ENCODE measurements around the gene ELN.

The ELN gene

GRCh38 chr7:74061840-74062539 is 34.0 kb downstream of the ELN start:
- TF ChIP-seq POLR2A (IDR thresholded peaks at IDR 0.05; ENCODE audit: low read length) (no peak), GATA1 (IDR thresholded peaks at IDR 0.05; ENCODE audit: low read depth, low read length) (no peak)
- DNase-seq, result peak; percentile 16 to 28

GRCh38 chr7:74063223-74063641 is 35.3 kb downstream of the ELN start:
- DNase-seq, result no peak
- TF ChIP-seq GATA1 (IDR thresholded peaks at IDR 0.05; ENCODE audit: low read depth, low read length), result no peak
- no peak for TF ChIP-seq POLR2A (IDR thresholded peaks at IDR 0.05; ENCODE audit: low read length)

GRCh38 chr7:74063646-74064045 is 35.7 kb downstream of the ELN start:
- TF ChIP-seq GATA1 (IDR thresholded peaks at IDR 0.05; ENCODE audit: low read depth, low read length) (no peak), POLR2A (IDR thresholded peaks at IDR 0.05; ENCODE audit: low read length) (no peak)
- no peak for DNase-seq

DNA sequence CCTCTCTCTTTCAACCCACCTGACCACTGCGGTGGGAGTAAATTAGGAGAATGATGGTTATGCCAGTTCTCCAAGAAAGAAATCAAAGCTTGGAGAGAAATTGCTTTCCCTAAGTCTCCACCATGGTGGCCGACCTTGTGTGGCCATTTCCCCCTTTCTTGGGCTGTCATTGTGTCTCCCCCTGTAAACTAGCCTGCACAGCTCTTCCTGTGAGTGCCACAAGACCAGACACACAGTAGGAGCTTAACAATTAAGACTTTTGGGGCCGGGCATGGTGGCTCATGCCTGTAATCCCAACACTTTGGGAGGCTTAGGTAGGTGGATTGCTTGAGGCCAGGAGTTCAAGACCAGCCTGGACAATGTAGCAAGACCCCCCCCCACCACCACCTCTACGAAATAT is 36.7 kb downstream of the ELN start:
- TF ChIP-seq GATA1 (IDR thresholded peaks at IDR 0.05; ENCODE audit: low read depth, low read length) (no peak), POLR2A (IDR thresholded peaks at IDR 0.05; ENCODE audit: low read length) (no peak)
- no peak for DNase-seq

DNA sequence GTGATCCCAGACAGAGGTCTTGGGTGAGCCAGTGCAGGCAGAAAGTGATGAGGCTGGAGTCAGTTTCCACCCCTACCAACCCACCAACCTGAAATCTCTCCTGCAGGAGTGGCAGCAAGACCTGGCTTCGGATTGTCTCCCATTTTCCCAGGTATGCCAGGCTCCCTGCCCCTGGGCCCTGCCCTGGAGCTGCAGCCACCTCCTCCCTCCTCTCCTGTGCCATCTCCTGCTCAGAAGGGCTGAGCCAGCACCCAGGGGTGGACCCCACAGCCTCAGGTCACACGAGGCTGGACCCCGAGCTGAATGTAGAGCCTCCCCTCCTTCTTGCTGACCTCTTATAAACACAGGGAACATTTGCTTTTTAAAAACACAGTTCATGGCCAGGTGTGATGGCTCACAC is 38.7 kb downstream of the ELN start:
- TF ChIP-seq GATA1 (IDR thresholded peaks at IDR 0.05; ENCODE audit: low read depth, low read length) (no peak), POLR2A (IDR thresholded peaks at IDR 0.05; ENCODE audit: low read length) (no peak)
- no peak for DNase-seq

GRCh38 chr7:74068378-74069085 is 40.6 kb downstream of the ELN start:
- no peak for TF ChIP-seq POLR2A (IDR thresholded peaks at IDR 0.05; ENCODE audit: low read length)
- no peak for TF ChIP-seq GATA1 (IDR thresholded peaks at IDR 0.05; ENCODE audit: low read depth, low read length)
- DNase-seq, result no peak

- TF ChIP-seq POLR2A (IDR thresholded peaks at IDR 0.05; ENCODE audit: low read length) (no peak), GATA1 (IDR thresholded peaks at IDR 0.05; ENCODE audit: low read depth, low read length) (no peak)
- DNase-seq, result no peak
These were observed 41.1 kb downstream of the ELN start for GRCh38 chr7:74069086-74069541.

GRCh38 chr7:74069790-74070618 is 42.0 kb downstream of the ELN start:
- no peak for DNase-seq
- TF ChIP-seq POLR2A (IDR thresholded peaks at IDR 0.05; ENCODE audit: low read length), result no peak

DNA sequence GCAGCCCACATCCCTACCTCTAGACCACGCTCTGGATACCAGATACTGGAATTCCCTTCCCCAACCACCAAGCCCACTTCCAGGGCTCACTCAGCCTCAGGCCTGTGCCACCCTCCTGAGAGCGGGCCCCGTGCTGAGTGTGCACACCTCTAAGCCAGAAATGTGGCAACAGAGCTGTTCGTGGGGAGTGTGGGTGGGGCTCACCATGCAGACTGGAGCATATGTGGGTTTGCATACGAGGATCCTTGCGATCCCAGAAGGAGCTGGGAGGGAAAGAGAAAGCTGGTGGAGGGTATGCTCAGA is 42.6 kb downstream of the ELN start:
- TF ChIP-seq GATA1 (IDR thresholded peaks at IDR 0.05; ENCODE audit: low read depth, low read length) (no peak), POLR2A (IDR thresholded peaks at IDR 0.05; ENCODE audit: low read length) (no peak)
- DNase-seq, result no peak

GRCh38 chr7:74071121-74071520 is 43.1 kb downstream of the ELN start:
- no peak for TF ChIP-seq GATA1 (IDR thresholded peaks at IDR 0.05; ENCODE audit: low read depth, low read length)
- TF ChIP-seq POLR2A (IDR thresholded peaks at IDR 0.05; ENCODE audit: low read length), result no peak
- no peak for DNase-seq

DNA sequence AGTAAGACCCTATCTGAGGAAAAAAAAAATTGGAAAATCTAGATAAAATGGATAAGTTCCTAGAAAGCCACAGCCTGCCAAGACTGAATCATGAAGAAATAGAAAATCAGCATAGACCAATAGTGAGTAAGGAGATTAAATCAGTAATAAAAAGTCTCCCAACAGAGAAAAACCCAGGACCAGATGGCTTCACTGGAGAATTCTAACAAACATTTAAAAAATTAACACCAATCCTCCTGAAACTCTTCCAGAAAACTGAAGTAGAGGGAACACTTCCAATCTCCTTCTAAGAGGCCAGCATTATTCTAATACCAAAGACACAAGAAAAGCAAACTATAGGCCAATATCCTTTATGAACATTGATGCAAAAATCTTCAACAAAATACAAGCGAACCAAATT is 46.8 kb downstream of the ELN start:
- TF ChIP-seq POLR2A (IDR thresholded peaks at IDR 0.05; ENCODE audit: low read length) (no peak), GATA1 (IDR thresholded peaks at IDR 0.05; ENCODE audit: low read depth, low read length) (no peak)
- no peak for DNase-seq

GRCh38 chr7:74078461-74078860 is 50.5 kb downstream of the ELN start:
- TF ChIP-seq POLR2A (IDR thresholded peaks at IDR 0.05; ENCODE audit: low read length) (no peak), GATA1 (IDR thresholded peaks at IDR 0.05; ENCODE audit: low read depth, low read length) (no peak)
- no peak for DNase-seq

GRCh38 chr7:74082770-74083116 is 54.8 kb downstream of the ELN start:
- no peak for DNase-seq
- no peak for TF ChIP-seq GATA1 (IDR thresholded peaks at IDR 0.05; ENCODE audit: low read depth, low read length)
- no peak for TF ChIP-seq POLR2A (IDR thresholded peaks at IDR 0.05; ENCODE audit: low read length)

- no peak for TF ChIP-seq GATA1 (IDR thresholded peaks at IDR 0.05; ENCODE audit: low read depth, low read length)
- no peak for TF ChIP-seq POLR2A (IDR thresholded peaks at IDR 0.05; ENCODE audit: low read length)
- peak; percentile 85 to 93 for DNase-seq
These were observed 55.3 kb downstream of the ELN start, which contains the start of gene LIMK1 for GRCh38 chr7:74083117-74083876. Gene LIMK1 (plus strand): TSS chr7:74083804. CDS start chr7:74083991, 187 bp downstream.

All from erythroblast (primary cell).